Measurements from ENCODE around the gene MLIP.
"Not testable (repeated sequence)": the region's sequence is repeated elsewhere in the genome, so short reads cannot be mapped to it uniquely, and the experiment has no call there.

Gene MLIP

DNA sequence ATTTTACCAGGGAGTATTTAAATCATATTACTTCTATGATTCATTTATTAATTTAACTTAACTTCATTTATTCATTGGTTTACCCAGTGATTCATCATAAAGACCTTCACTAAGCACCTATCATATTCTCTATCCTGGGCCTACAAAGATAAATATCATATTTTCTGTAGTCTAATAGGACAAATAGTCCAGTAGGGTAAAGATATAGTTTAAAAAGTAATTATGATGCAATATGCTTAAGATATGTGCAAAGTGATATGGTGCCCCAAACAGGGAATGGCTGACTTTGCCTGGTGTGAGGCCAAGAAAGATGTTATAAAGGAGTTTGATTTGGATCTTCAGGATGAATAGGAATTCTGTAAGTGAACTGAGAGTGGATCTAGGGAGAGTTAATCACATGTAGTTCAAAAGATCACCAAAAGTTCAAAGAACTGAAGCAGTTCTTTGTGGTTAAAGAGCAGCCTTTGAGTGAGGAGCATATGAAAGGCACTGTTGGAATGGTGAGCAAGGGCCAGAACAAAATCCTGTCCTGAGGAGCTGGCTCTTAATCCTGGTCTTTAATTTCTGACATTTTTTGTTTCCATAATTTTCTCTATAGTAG, 45.5 kb downstream of the MLIP start:
- DNase-seq = no peak

DNA sequence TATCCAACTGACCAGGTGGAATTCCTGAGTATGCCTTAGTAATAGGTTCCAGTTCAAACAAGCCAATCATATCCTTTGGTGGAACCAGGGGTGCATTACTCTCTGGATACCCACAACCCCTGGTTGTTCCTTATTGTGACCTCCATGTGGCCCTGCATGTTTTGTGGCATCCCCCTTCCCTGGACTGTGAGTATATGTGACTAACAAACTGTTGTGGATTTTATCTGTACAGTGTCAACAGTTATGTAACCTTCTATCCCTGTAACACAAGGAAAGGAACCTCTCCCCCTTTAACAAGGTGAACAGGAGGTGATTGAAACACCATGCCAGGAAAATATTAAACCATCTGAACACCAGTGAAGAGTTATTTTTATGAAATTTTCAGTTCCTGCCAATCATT, 46.2 kb downstream of the MLIP start:
- DNase-seq = no peak

DNA sequence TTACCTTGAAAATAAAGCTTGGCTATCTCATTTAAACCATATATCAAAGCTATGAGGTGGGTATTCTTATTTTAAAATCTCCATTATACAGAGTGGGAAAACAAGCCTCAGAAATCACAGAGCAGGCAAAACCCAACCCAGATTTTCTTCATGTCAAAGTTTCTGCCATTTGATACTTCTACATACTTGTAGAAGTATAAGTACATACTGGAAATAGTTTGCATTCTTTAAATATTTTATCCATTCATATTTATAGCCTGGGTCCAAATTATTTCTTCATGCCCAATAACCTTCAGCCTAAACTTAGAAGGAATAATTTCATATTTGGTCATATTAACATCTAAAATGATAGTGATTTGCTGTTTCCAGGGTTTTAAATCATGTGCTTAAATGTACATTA, 61.8 kb downstream of the MLIP start:
- DNase-seq = no peak

DNA sequence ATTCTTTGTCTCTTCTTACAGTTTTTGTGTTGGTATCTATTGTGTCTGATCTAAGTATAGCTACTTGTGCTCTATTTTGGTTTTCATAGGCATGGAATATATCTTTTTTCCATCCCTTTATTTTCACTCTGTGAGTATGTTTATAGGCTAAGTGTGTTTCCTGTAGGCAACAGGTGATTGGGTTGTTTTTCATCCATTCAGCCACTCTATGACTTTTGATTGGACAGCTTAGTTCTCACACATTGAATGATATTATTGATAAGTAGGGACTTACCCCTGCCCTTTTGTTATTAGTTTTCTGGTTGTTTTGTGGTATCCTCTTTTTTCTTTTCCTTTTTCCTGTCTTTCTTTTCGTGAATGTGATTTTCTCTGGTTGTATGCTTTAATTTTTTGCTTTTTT, 67.9 kb downstream of the MLIP start:
- no peak for DNase-seq

DNA sequence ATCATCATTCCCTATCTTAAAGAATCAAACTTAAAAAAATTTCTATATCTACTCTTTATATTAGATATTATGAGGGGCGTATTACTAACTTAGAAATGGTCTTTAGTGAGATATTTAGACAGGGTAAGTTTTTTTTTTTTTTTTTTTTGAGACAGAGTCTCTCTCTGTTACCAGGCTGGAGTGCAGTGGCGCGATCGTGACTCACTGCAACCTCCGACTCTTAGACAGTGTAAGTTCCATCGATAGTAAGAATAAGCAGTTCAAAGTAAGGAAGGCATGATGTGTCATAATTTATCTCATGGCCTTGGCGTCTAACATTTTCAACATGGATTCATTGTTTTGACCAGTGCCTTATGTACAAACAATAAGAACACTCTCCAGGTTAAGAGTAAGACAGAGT, 72.4 kb downstream of the MLIP start:
- DNase-seq = no peak

DNA sequence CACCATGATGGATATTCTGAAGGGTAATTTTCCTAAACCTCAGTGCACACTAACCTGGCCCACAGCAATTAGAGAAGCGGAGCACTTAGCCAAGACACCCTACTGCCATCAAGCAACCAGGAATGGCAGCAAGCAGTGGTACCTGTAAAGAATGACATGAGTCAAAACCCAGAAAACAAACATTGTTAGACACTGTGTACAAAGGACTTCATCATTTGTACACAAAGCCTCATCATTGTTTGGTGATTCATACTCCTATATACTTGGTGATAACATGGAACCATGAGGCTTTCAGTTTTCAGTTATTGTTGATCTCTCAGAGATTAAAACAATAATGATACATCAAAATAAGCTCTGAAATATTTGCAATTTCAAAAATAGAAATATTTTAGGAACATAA, 74.6 kb downstream of the MLIP start:
- no peak for DNase-seq

DNA sequence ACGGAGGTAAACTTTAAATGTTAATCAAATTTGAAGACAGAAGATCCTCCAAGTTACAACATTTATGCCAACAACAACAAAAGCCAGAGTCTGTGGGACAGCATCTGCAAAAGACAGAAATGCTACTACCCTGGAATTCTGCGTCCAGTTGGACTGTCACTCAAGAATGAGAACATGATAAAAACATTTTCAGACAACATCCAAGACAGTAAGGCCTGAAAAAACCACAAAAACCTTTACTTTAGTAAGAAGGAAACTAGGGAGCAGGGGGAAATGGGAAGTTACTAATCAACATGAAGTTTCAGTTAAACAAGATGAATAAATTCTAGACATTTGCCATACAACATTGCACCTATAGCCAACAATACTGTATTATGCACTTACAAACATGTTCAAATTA, 77.6 kb downstream of the MLIP start:
- DNase-seq = no peak

DNA sequence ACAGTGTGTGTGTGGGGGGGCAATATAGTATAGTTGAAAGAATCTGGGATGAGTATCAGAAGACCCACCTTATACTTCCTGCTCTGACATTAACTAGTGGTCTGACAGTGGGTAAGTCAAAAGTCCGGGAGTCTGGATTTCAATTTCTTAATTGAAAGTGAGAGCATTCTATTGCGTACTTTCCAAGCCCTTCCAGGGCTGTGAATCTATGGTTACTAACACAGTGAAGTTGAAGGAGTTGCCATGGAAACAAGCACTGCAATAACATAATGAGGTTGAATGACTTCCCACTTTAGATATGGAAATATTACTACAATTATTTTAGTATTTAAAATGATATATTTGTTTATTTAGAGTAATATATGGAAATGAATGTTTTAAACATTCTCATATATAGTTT, 80.2 kb downstream of the MLIP start:
- DNase-seq = no peak

DNA sequence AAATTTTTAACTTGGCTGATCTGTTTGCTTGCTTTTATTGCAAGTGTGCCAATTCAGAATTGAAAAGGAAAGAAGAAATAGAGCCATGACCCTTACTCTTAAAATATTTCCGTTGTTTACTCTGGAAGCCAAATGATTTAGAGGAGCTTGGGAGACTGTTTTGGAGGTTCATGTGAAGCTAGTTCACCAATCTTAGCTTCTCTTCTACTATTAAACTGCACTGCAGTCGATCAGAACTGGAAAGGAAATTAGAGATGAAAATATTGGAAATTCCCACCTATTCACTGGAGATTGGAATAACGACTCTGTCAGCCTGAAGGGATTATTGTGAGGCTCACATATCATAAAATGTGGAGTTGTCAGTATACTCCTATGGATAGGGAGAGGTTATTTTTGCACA, 81.8 kb downstream of the MLIP start:
- DNase-seq = no peak

DNA sequence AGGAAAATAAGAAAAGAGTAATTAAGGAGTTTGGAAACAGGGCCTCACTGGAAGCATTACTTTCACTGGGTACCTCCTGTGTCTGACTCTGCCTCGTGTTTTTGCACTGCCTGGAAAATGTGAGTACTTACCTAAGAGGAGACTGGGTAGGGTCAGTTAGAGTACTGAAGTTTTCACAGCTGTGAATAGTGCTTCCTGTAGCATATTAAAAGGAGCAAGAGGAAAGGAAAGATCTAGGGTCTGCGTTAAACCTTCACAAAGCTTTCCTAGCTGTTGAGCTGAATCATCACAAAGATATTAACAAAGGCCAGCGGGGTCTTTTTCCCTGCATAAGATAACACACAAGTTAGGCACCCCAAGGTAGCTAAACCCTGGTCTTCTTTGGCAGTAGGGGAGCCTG, 82.3 kb downstream of the MLIP start:
- no peak for DNase-seq

DNA sequence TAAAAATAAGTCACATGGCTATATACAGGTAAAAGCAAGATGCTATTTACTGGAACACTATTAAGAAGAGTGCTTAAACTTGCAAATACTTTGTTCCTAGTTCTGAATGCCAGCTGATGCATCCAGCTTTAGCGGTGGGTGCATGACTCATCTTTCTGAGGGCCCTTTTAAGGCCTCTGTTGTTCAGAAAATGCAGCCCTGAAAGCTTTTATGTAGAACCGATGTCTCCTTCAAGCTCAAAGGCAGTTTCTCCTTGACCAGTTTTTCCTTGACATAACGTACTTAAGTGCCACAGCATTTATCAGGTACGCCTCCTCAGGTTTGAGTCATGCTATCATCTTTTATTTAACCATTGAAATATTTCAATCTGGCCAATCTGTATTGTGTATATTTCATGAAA, 82.8 kb downstream of the MLIP start:
- no peak for DNase-seq

DNA sequence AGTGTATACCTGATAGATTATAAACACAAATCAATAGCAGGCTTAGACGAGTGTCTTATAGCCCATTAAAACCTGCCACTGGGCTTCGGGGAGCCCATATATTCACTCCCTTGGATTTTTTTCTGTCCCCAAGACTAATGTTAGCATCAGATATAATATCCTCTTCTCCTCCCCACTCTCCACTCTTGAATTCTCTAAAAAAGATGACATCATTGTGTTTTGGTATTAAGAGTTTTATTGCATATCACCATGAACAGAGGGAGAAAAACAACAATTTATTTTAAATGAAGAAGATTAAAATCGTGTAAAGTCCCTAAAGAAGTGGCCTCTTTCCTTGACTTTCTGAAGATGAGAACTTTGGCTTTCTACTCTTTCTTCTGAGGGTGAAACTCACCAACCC, 84.4 kb downstream of the MLIP start:
- no peak for DNase-seq

DNA sequence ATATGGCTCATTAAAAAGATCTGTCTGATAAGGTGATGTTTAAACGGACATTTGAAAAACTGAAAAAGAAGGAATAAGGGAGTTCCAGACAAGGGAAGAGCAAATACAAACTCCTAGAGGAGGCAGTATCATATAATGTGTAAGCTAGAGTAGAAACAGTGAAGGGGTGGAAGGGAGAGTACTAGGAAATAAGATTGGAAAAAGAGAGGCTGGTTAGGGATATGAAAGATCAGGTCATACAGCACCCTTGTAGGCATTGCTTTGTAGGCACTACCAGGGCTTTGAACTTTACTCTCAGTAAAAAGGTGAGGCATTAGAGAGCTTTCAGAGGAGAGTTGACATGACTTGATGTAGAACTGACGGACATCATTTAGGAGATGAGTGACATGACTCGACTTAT, 85.7 kb downstream of the MLIP start:
- no peak for DNase-seq

DNA sequence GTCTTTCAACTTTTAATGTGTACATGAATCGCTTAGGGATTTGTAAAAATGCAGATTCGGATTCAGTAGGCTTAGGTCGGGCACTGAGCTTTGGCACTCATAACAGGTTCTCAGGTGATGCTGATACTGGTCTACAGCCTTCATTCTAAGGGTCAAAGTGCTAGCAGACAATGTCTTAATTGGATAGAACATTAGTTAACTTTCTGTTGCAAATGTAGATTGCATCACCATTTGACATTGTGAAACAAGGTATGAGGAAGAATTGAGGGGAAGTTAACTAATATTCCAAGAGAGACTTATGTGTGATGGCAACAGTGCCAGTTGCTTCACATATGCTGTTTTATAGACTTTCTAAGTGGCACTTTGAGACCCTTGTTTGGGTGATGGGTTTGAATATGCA, 86.9 kb downstream of the MLIP start:
- no peak for DNase-seq

DNA sequence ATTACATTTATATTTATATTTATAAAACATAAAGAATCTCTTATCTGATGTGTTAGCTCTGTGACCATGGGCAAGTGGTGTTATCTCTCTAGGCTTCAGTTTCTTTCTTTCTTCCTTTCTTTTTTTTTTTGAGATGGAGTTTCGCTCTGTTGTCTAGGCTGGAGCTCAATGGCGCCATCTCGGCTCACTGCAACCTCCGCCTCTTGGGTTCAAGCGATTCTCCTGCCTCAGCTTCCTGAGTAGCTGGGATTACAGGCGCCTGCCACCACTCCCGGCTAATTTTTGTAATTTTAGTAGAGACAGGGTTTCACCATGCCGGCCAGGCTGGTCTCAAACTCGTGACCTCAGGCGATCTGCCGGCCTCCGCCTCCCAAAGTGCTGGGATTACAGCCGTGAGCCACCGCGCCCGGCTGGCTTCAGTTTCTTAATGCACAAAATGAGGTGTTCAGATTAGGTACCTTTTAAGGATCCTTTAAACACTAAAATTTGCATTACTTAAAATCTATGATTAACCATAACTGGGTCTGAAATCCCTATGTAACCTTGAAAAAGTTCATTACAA, 92.3 kb downstream of the MLIP start:
- DNase-seq = not testable (repeated sequence)

DNA sequence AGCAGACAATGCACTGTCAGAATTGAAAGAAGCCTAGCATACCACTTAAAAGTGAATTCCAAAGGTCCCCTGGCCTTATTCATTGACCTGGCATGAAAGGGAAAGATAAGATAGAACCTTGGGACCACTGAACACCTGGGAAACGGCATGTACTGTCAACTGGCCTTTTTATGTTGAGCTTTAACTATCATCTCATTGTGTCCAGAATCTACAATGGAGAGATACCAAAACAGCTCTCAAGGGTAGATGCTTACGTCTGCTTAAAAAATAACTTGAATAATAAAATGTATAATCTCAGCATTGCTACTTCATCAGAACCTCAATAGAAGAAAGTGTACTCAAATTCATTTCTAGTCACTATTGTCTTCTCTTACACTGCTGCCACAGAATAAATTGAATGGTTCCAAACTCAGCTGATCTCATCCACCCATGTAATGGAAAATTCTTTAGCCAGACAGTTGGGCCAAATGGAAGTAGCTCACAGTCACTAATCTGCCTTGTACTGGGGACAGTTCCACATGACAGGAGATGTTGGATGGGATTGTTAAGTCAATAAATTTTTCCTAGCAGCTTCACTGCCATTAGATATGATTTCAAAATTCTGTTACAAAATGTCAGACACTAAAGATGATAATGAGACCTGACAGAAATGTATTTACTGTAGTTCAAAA, 93.8 kb downstream of the MLIP start:
- DNase-seq = no peak

DNA sequence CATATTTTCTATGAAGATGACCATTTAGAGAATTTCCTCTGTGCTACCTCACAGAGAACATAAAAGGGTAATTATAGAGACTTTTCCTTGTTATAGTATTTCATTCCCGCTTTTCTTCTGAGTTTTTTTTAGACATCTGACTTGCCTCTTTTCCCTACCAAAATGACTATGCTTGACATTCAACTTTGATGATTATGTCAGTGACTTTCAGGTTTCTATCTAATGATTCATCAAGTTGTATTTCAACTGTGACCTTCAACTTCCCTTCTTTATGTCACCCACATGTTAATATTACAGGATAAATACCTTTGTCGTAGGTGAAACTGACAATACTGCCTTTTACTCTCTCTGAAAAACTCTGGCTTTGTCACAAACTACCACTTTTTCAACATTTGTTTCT, 95.3 kb downstream of the MLIP start:
- no peak for DNase-seq

DNA sequence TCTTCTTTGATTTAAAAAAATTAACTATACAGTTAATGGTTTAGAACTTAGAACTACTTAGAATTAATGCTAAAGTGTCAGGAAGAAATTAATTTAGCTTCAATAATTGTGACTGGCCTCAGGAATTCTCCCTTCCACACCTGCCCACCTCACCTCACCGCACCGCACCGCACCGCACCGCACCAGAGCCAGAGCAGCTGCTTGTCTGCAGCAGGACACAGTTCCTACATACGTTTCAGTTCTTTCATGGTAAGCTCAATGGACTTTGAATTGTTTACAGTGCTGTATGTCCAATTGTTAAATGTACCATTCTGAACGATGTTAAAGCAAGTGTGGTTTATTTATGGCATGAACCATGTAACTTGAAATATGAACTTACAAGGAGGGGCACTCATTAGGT, 98.7 kb downstream of the MLIP start:
- DNase-seq = not testable (repeated sequence)

DNA sequence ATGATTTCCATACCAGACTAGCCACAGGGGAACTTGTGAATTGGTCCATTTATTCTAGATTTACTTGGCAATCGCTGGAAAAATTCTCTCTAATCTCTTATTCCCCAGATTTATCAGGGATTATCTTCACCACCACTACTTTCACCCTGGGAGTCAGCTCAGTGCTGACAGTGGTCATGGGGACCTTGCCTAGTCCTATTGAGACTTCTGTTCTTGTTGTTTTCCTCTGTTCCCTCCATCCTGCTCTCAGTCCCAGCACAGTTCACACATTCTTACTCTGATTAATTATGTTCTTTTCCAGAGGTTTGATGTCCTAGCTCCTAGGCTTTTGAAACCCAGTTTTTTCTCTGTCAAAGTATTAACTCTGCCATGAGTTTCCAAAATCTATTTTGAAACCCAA, 103.0 kb downstream of the MLIP start:
- no peak for DNase-seq

DNA sequence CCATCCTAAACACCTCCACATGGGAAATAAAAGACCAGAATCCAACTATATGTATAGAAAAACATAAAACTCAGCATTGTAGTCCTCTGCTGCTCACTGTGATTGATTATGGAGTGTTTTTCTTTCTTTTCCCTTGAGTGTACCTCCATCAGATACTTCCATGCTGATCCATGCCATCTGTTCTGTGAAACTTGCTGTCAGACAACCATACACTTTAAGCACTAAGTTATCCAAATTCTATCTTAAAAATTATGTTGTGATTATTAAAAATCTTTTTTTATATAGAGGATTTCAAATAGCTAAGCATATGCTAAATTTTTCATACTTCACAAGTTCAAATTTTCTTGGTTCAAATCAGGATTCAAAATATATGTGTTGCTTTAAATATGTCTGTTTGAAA, 105.1 kb downstream of the MLIP start:
- no peak for DNase-seq

DNA sequence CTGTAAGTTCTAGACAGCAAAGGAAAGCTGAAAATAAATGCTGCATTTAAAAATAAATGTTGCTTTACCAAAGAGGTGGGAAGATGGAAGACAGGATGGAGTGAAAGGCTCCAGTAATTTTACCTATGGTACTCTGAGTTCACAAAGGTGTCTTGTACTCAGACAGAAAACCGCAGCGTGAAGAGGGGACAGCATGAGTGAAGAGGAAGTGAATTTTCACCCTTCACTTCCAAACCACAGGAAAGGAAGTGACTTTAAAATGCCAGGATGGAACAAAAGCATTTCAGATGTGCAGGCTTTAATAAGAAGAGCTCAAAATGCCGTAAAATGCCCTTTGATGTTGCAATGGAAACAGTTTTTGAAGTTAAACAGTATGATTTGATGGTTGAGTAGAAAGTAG, 105.8 kb downstream of the MLIP start:
- DNase-seq = no peak

DNA sequence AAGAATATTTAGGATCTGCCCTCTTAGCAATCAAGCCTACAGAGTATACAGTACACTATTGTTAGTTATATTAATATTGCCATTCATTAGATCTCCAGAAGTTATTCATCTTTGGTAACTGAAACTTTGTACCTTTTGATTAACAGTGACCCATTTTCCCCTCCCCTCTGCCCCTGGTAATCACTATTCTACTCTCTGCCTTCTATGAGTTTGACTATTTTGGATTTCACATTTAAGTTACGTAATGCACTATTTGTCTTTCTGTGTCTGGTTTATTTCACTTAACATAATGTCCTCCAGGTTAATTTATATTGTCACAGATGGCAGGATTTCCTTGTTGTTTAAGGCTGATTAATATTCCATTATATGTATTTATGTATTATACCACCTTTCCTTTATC, 111.0 kb downstream of the MLIP start:
- DNase-seq = no peak

DNA sequence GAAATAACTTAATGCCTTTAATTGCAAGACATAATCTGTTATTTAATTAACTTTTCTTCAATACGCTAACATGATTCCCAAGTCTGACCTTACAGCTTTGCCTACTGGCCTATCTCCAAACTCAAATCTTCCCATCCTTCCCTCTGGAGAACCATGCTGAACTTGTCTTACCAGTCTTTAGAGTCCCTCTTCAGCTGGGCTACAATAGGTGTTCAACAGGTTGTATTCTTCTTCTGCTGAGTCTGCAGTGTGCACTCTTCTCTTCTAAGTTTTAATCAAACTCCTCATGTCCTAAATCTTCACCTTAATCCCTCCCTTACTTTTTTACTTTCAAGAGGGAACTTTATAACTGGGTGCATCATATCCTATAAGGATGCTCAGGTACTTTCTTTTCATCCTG, 121.5 kb downstream of the MLIP start:
- DNase-seq = no peak

DNA sequence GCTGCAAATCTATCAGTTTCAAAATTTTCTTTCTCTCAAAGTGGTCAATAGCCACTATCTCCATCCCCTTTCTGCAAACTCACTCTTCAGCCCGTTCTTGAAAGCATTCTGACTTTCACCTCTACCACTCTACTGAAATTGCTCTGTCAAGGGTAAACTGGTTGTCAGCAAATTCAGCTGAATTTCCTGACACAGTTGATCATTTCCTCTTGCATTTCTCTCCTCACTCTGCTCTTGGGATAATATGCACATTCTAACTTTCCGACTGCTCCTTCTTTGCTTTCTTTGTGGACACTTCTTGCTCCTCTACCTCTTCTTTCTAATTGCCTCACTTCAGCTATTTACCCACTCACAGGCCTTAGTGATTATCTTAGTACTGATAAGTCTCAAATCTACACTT, 123.3 kb downstream of the MLIP start:
- no peak for DNase-seq

DNA sequence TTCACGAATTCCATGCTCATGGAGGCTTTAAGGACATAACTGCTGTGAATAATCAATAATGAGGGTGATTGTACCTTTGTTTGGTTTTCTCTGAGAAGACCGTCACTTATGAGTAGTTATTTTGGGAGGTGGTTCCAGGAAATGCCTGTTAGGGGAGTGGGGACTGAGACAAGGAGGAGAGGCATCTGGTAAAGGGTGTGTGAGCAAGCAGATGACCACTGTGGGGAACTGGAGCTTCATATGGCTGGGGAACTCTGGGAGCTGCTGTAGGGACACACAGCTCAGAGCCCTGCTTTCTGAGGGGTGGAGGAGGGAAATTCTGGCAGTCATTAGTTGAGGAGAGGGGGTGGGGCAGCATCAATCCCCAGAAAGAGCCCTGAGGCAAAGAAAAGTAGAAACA, 125.7 kb downstream of the MLIP start:
- no peak for DNase-seq
